ENCODE results near the gene APBB2.

- TF ChIP-seq POLR2A (IDR thresholded peaks at IDR 0.05), result no peak
- no peak for TF ChIP-seq CTCF (IDR thresholded peaks at IDR 0.05)
Measured at GRCh38 chr4:40991908-40992307, 222.4 kb downstream of the APBB2 start.
